CD4-positive, alpha-beta T cell treated with Interleukin-10 for 1 hour (primary cell): Measurements from ENCODE around the gene OCIAD1.

ENCODE experiments used
- DNase-seq: peaks from one replicate; pipeline ENCODE4 v3.0.0-alpha.2; 2020

Gene OCIAD1

DNA sequence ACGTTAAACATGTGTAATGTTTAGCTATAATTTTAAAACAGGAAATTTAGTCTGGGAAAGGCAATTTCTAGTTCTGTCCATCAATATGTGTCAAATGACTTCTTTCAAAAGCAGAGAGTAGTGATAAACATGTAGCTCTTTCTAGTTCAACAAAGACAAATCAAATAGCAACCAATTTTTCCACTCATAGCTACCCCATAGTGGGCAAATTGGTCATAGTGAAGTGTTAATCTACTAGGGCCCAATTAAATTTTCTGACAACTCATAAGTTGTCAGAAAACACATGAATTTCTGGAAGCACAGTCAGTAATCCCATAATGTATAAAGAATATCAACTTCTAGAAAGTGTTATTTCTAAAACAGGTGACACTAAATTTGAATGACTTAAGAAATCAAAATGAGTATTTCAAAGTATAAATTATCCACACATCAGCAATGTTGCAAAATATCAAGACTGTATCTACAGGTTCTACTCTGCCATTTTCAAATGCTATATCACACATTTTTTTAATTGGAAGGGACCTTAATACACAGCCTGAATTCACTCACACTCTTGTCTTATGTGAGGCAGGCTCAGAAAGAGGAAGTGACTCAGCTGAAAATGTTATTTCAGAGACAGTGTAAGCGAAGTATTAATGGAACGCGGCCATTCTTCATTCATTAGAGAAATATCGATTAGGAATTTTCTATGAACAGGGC is 68.0 kb downstream of the OCIAD1 start:
- no peak for DNase-seq

- no peak for DNase-seq
Observed at GRCh38 chr4:48899432-48899749, 68.5 kb downstream of the OCIAD1 start.

- no peak for DNase-seq
Observed at GRCh38 chr4:48899950-48900349, 69.1 kb downstream of the OCIAD1 start.

GRCh38 chr4:48901196-48901595 is 70.3 kb downstream of the OCIAD1 start:
- no peak for DNase-seq

GRCh38 chr4:48902266-48902665 is 71.4 kb downstream of the OCIAD1 start:
- DNase-seq, result no peak

DNA sequence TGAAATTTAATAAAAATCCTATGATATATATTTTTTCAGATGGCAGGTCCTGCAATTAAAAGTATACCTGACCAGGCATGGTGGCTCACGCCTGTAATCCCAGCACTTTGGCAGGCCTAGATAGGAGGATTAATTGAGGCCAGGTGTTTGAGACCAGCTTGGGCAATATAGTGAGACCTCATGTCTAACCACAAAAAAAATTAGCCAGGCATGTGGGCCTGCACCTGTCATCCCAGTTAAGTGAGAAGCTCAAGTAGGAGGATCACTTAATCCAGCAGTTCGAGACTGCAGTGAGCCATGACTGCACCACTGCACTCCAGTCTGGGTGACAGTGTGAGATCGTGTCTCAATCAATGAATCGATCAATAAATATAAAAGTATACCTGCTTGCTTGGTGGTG is 73.2 kb downstream of the OCIAD1 start:
- DNase-seq, result no peak

- DNase-seq, result no peak
Observed at GRCh38 chr4:48904541-48905142, 73.8 kb downstream of the OCIAD1 start.

DNA sequence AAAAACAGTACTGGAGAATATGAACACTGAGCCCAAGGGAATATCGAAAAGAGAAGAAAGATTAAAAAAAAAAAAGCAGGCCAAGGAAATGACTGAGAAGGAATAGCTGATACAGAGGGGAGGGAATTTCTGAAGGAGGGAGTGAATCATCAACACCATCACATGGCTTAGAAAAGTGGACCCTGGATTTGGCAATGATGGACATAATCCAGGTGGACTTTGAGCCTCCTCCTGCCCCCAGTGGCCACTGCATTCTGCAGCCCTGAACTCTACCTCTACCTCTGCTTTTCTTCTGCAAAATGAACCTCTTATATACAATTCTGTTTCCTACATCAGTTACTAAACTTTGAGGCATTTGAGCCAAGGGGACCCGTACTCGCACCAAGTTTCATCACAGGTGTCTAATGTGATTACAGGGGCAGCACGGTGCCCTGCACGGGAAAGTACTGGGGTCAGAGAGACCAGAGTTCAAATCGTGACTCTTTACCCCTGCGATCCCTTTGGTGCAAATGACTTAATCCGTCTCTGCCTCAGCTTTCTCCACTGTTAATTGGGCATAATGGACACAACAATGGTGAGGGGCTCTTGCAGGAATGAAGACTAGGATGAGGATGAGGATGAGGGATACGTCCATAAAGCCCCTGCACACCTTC is 74.6 kb downstream of the OCIAD1 start:
- no peak for DNase-seq

DNA sequence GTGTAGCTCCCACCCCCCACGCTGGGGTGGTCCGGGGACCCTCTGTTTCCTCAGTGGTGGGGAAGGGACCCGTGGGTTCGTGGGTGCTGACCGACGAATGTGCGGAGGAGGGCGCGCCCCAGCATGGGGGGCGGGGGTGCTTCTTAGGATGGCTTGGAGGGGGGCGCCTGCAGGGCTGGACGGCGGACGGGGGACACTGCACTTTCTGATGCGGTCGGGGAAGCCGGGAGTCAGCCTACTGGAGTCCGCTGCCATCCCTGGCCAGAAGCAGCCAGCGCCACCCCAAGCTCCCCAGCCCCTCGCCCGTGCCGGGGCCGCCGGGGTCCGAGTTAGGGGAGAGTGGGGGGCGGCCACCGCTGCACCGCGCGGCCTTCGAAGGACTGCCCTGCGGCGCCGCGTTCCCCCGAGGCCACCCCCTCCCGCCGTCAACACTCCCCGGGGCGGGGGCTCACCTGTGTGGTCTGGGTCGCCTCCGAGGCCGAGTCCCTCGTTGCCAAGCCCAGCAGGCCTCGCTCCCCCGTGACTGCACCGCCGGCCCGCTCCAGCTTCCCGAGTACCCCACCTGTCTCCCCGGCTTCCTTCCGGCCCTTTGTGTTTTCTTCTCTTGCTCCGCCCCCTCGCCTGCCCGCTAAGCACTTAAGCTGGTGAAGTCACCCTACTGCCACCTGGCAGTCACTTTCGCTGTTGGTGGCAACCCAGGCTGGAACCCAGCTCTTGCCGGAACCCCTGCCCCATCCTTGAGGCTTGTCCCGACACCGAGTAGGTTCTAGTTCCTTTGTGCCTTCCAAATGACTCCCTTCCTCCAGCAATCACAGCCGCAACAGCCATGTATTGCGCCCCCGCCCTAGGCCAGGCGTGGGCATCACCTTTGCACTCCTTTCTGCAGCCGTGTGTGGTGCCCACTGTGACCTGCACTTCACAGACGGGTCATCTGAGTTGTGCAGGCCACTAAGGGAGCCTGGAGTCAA is 75.6 kb downstream of the OCIAD1 start, which contains the start of gene OCIAD2:
Gene OCIAD2 (minus strand): TSS at position 569 of the 968 bp plus-strand sequence. CDS start 2,225 bp downstream, outside the sequence.
- DNase-seq, result peak; percentile 88

GRCh38 chr4:48907706-48908477 is 77.0 kb downstream of the OCIAD1 start:
- no peak for DNase-seq

DNA sequence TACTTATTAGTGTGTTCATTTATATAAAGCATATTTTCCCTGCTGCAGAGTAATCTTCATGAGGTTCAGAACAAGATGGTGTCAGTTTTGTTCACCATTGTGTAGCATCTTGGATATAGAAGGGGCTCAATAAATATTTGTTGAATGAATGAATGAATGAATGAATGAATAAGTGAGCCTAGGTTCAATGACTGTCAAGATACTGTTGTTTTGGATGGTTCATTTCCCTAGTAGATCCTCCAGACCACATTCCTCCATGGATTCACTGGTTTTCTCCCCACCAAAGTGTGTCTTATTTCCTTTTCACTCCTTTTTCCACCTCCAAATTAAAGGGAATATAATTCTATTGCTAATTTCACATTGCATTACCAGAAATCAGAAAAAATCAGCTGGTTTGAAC is 77.8 kb downstream of the OCIAD1 start:
- DNase-seq, result no peak

DNA sequence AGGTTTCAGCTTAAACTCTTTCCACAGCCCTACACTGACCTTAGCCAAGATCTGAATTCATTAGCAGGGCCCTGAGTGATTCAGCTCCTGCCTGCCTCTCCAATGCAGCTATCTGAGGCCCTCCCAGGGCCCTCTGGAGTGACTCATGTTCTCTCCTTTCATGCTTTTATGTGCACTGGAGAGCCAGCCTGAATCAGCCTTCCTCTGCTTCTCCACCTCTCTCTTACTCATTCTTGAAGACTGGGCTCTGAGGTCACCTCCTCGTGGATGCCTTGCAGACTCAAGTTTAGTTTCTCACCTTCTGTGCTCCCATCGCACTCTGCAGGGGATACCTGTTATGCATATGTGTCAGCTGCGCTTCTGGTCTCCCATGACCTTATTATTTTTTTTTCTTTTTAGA is 78.8 kb downstream of the OCIAD1 start:
- no peak for DNase-seq

DNA sequence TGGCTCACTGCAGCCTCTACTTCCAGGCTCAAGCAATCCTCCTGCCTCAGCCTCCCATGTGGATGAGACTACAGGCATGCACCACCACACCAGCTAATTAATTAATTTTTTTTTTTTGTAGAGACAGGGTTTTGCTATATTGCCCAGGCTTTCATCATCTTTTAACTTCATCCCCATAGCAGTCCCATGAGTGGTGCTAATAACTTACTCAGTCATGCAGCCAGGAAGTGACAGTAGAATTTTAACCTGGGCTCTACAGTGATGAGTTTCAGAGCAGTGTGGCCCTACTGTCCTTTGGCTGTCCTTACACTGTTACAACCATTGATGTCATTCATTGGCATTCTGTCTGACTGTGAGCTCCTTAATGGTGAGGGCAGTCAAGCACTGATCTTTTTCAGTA is 79.6 kb downstream of the OCIAD1 start:
- DNase-seq, result no peak
